Transverse colon (tissue), 4 donors: ENCODE data around the gene STARD10.

ENCODE experiments used
- POLR2A ChIP-seq: fragments of 450-650 bp; IDR thresholded peaks from one replicate; pipeline ENCODE4 v1.6.1; 2016; ENCODE audit warnings: antibody characterized with exemption, mild to moderate bottlenecking, moderate library complexity
- POLR2AphosphoS5 ChIP-seq, 3 donors: sonication (generic); formaldehyde crosslinking; IDR thresholded peaks; one replicate each; pipeline ENCODE4 v1.6.1; 2016; ENCODE audit warnings: antibody characterized with exemption in 3 of 3
- TF ChIP-seq, protein P1 (sequence below), 5 experiments: fragments of 200-600 bp in 3 of 5; fragments of 450-650 bp in 2 of 5; sonication (generic) in 3 of 5; IDR thresholded peaks; 1 replicate in 2 of 5; 2 replicates in 3 of 5; pipeline ENCODE4 v1.5.1; 2016 to 2017; ENCODE audit warnings: antibody characterized with exemption in 5 of 5, inconsistent platforms in 3 of 5, mild to moderate bottlenecking in 2 of 5, moderate library complexity in 1 of 5

DNA sequence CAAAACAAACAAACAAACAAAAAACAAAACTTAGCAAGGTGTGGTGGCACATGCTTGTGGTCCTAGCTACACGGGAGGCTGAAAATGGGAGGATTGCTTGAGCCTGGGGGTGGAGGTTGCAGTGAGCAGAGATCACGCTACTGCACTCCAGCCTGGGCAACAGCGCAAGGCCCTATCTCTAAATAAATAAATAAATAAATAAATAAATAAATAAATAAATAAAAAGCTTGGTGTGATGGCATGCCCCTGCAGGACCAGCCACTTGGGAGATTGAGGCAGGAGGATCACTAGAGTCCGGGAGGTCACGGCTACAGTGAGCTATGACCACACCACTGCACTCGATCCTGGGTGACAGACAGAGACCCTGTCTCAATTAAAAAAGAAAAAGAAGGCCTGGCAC, 9.0 kb upstream of the STARD10 start:
- TF ChIP-seq, protein P1, sequence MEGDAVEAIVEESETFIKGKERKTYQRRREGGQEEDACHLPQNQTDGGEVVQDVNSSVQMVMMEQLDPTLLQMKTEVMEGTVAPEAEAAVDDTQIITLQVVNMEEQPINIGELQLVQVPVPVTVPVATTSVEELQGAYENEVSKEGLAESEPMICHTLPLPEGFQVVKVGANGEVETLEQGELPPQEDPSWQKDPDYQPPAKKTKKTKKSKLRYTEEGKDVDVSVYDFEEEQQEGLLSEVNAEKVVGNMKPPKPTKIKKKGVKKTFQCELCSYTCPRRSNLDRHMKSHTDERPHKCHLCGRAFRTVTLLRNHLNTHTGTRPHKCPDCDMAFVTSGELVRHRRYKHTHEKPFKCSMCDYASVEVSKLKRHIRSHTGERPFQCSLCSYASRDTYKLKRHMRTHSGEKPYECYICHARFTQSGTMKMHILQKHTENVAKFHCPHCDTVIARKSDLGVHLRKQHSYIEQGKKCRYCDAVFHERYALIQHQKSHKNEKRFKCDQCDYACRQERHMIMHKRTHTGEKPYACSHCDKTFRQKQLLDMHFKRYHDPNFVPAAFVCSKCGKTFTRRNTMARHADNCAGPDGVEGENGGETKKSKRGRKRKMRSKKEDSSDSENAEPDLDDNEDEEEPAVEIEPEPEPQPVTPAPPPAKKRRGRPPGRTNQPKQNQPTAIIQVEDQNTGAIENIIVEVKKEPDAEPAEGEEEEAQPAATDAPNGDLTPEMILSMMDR (IDR thresholded peaks at IDR 0.05) = no peak
- TF ChIP-seq POLR2A (no peak), POLR2AphosphoS5 (IDR thresholded peaks at IDR 0.05) (no peak)
